ENCODE data around the gene ZDHHC14.
A peak's percentile ranks its signal among the peaks of the same experiment; 100 is the strongest.

Gene ZDHHC14

DNA sequence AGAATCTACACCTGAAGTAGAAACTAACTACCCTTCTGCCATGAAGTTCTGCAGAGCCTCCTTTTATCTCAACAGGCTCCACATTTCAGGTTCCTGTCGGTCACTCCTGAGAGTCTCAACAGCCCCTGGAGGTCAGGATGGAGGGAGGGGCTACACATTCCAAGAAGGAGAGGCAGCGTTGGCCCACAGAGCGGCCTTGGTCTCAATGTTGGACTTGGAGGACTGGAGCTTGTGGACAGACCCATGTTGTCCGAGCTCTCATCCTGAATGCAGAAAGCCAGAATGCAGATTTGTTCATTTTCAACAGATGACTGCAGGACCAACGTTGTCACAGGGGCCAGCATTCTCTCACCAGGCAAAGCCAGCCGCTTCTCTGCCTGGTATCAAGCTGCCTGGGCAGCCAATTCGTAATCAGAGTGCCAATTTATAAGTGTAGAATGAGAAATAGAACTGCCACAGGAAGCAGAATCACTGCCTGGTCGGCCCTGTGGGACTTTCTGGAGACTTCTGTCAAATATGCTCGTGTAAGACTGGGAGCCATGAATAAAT lies 229.5 kb downstream of the ZDHHC14 start:
- TF ChIP-seq ZNF70 (CRISPR knock-in tag; IDR thresholded peaks at IDR 0.05), result no peak
- no peak for ATAC-seq

GRCh38 chr6:157611406-157611805 lies 230.4 kb downstream of the ZDHHC14 start:
- no peak for ATAC-seq
- TF ChIP-seq ZNF70 (CRISPR knock-in tag; IDR thresholded peaks at IDR 0.05), result no peak
- TF ChIP-seq, protein P1, sequence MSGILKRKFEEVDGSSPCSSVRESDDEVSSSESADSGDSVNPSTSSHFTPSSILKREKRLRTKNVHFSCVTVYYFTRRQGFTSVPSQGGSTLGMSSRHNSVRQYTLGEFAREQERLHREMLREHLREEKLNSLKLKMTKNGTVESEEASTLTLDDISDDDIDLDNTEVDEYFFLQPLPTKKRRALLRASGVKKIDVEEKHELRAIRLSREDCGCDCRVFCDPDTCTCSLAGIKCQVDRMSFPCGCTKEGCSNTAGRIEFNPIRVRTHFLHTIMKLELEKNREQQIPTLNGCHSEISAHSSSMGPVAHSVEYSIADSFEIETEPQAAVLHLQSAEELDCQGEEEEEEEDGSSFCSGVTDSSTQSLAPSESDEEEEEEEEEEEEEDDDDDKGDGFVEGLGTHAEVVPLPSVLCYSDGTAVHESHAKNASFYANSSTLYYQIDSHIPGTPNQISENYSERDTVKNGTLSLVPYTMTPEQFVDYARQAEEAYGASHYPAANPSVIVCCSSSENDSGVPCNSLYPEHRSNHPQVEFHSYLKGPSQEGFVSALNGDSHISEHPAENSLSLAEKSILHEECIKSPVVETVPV (CRISPR knock-in tag; IDR thresholded peaks at IDR 0.05), result no peak
- no peak for TF ChIP-seq TOX (CRISPR knock-in tag; IDR thresholded peaks at IDR 0.05; ENCODE audit: borderline replicate concordance)
- no peak for TF ChIP-seq ARNTL (CRISPR knock-in tag; IDR thresholded peaks at IDR 0.05; ENCODE audit: borderline replicate concordance, low read depth)
- TF ChIP-seq CSDC2 (CRISPR knock-in tag; IDR thresholded peaks at IDR 0.05), result no peak
- TF ChIP-seq ZC3H10 (CRISPR knock-in tag; IDR thresholded peaks at IDR 0.05), result no peak
- TF ChIP-seq, protein P2, sequence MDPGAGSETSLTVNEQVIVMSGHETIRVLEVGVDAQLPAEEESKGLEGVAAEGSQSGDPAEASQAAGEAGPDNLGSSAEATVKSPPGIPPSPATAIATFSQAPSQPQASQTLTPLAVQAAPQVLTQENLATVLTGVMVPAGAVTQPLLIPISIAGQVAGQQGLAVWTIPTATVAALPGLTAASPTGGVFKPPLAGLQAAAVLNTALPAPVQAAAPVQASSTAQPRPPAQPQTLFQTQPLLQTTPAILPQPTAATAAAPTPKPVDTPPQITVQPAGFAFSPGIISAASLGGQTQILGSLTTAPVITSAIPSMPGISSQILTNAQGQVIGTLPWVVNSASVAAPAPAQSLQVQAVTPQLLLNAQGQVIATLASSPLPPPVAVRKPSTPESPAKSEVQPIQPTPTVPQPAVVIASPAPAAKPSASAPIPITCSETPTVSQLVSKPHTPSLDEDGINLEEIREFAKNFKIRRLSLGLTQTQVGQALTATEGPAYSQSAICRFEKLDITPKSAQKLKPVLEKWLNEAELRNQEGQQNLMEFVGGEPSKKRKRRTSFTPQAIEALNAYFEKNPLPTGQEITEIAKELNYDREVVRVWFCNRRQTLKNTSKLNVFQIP (CRISPR knock-in tag; IDR thresholded peaks at IDR 0.05; ENCODE audit: borderline replicate concordance, low read depth), result no peak
- TF ChIP-seq OSR1 (CRISPR knock-in tag; IDR thresholded peaks at IDR 0.05), result no peak
- no peak for TF ChIP-seq ZFP30 (CRISPR knock-in tag; IDR thresholded peaks at IDR 0.05)
- no peak for TF ChIP-seq BACH2 (CRISPR knock-in tag; IDR thresholded peaks at IDR 0.05; ENCODE audit: borderline replicate concordance)
- TF ChIP-seq SNAI2 (CRISPR knock-in tag; IDR thresholded peaks at IDR 0.05), result no peak
- TF ChIP-seq, protein P3, sequence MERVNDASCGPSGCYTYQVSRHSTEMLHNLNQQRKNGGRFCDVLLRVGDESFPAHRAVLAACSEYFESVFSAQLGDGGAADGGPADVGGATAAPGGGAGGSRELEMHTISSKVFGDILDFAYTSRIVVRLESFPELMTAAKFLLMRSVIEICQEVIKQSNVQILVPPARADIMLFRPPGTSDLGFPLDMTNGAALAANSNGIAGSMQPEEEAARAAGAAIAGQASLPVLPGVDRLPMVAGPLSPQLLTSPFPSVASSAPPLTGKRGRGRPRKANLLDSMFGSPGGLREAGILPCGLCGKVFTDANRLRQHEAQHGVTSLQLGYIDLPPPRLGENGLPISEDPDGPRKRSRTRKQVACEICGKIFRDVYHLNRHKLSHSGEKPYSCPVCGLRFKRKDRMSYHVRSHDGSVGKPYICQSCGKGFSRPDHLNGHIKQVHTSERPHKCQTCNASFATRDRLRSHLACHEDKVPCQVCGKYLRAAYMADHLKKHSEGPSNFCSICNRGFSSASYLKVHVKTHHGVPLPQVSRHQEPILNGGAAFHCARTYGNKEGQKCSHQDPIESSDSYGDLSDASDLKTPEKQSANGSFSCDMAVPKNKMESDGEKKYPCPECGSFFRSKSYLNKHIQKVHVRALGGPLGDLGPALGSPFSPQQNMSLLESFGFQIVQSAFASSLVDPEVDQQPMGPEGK (CRISPR knock-in tag; IDR thresholded peaks at IDR 0.05; ENCODE audit: borderline replicate concordance), result no peak
- no peak for TF ChIP-seq ZNF565 (CRISPR knock-in tag; conservative IDR thresholded peaks at IDR 0.05; ENCODE audit: low read depth)
- no peak for TF ChIP-seq ESRRG (CRISPR knock-in tag; IDR thresholded peaks at IDR 0.05)
- no peak for TF ChIP-seq CREB5 (CRISPR knock-in tag; IDR thresholded peaks at IDR 0.05; ENCODE audit: low read depth)

DNA sequence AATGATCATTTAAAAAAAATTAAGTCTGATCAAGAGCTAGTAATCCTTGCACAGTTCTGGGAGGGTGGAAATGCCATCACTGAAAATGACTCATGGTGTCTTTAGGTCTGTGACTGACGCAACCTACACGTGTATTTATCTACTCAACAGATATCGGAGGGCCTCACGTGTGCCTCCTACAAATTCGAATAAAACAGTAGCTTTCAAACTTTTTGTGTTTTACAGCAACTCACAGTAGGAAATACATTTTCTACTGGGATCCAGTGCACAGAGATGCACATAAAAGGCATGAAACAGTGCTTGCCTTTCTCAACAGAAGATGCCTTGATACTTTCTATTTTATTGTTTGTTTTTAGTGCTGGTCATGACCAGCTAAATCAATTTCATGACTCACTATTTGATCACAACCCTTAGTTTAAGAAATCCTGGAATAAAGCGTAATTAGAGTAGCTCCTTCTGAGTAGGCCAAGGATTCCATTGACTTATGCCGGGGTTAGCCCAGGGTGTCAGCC lies 232.1 kb downstream of the ZDHHC14 start:
- ATAC-seq, result peak; percentile 86
- TF ChIP-seq PPARA (CRISPR knock-in tag; IDR thresholded peaks at IDR 0.05; ENCODE audit: borderline replicate concordance) (no peak), RARB (CRISPR knock-in tag; IDR thresholded peaks at IDR 0.05) (no peak), ZNF70 (CRISPR knock-in tag; IDR thresholded peaks at IDR 0.05) (no peak), CSDC2 (CRISPR knock-in tag; IDR thresholded peaks at IDR 0.05) (no peak), ARNTL (CRISPR knock-in tag; IDR thresholded peaks at IDR 0.05; ENCODE audit: borderline replicate concordance, low read depth) (no peak), OSR1 (CRISPR knock-in tag; IDR thresholded peaks at IDR 0.05) (no peak), ZFP30 (CRISPR knock-in tag; IDR thresholded peaks at IDR 0.05) (no peak), CREB5 (CRISPR knock-in tag; IDR thresholded peaks at IDR 0.05; ENCODE audit: low read depth) (no peak), BACH2 (CRISPR knock-in tag; IDR thresholded peaks at IDR 0.05; ENCODE audit: borderline replicate concordance) (no peak), TCF4 (CRISPR knock-in tag; IDR thresholded peaks at IDR 0.05; ENCODE audit: borderline replicate concordance) (no peak), TOX (CRISPR knock-in tag; IDR thresholded peaks at IDR 0.05; ENCODE audit: borderline replicate concordance) (no peak), SNAI2 (CRISPR knock-in tag; IDR thresholded peaks at IDR 0.05) (no peak)
- TF ChIP-seq, protein P2 (CRISPR knock-in tag; IDR thresholded peaks at IDR 0.05; ENCODE audit: borderline replicate concordance, low read depth), result no peak
- TF ChIP-seq, protein P1 (CRISPR knock-in tag; IDR thresholded peaks at IDR 0.05), result no peak
- TF ChIP-seq, protein P3 (CRISPR knock-in tag; IDR thresholded peaks at IDR 0.05; ENCODE audit: borderline replicate concordance), result no peak
- TF ChIP-seq, protein P4, sequence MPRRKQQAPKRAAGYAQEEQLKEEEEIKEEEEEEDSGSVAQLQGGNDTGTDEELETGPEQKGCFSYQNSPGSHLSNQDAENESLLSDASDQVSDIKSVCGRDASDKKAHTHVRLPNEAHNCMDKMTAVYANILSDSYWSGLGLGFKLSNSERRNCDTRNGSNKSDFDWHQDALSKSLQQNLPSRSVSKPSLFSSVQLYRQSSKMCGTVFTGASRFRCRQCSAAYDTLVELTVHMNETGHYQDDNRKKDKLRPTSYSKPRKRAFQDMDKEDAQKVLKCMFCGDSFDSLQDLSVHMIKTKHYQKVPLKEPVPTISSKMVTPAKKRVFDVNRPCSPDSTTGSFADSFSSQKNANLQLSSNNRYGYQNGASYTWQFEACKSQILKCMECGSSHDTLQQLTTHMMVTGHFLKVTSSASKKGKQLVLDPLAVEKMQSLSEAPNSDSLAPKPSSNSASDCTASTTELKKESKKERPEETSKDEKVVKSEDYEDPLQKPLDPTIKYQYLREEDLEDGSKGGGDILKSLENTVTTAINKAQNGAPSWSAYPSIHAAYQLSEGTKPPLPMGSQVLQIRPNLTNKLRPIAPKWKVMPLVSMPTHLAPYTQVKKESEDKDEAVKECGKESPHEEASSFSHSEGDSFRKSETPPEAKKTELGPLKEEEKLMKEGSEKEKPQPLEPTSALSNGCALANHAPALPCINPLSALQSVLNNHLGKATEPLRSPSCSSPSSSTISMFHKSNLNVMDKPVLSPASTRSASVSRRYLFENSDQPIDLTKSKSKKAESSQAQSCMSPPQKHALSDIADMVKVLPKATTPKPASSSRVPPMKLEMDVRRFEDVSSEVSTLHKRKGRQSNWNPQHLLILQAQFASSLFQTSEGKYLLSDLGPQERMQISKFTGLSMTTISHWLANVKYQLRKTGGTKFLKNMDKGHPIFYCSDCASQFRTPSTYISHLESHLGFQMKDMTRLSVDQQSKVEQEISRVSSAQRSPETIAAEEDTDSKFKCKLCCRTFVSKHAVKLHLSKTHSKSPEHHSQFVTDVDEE (CRISPR knock-in tag; IDR thresholded peaks at IDR 0.05), result no peak

All from SK-N-SH treated with all-trans-retinoic acid at 6 μM for 48 hours (cell line).